Esophagus squamous epithelium (tissue), 4 donors: ENCODE measurements around the gene CEMIP.

Source experiments
- CTCF ChIP-seq, 6 experiments: fragments of 450-650 bp in 4 of 6; fragments of 200-600 bp in 2 of 6; sonication (generic) in 2 of 6; IDR thresholded peaks; one replicate each; pipeline ENCODE4 v1.5.1; 2016 to 2019; ENCODE audit warnings: antibody characterized with exemption in 6 of 6, mild to moderate bottlenecking in 4 of 6, moderate library complexity in 4 of 6
- POLR2A ChIP-seq, 4 donors: fragments of 450-650 bp; IDR thresholded peaks; one replicate each; pipeline ENCODE4 v1.6.1; 2017; ENCODE audit warnings: antibody characterized with exemption in 4 of 4, mild to moderate bottlenecking in 4 of 4, moderate library complexity in 3 of 4

GRCh38 chr15:80790236-80790635 lies 11.1 kb downstream of the CEMIP start:
- no peak for TF ChIP-seq CTCF (IDR thresholded peaks at IDR 0.05)
- TF ChIP-seq POLR2A (IDR thresholded peaks at IDR 0.05), result no peak
